Breast epithelium (tissue), 4 donors: ENCODE results near the gene PIF1. TPM values are rescaled to one million over a fixed set of nuclear protein-coding genes. Genes with fewer than 3 reads are reported as not detected.

Experiments used
- DNase-seq, 2 donors: peaks; one replicate each; pipeline ENCODE4 v3.0.0-alpha.2; 2019; ENCODE audit warnings: low spot score in 2 of 2
- H3K27ac ChIP-seq, 2 donors: fragments of 200-600 bp; sonication (generic) in 1 of 2; one replicate each; pipeline ENCODE4 v1.5.1; 2016 to 2019; ENCODE audit warnings: mild to moderate bottlenecking in 1 of 2
- H3K27me3 ChIP-seq, 2 donors: fragments of 200-600 bp; sonication (generic) in 1 of 2; one replicate each; pipeline versions ENCODE4 v1.5.1 to v1.6.0; 2017 to 2019; ENCODE audit warnings: control low read depth in 1 of 2, mild to moderate bottlenecking in 1 of 2
- H3K36me3 ChIP-seq: fragments of 200-600 bp; one replicate; pipeline ENCODE4 v1.5.1; 2019
- H3K4me1 ChIP-seq, 2 donors: fragments of 200-600 bp; sonication (generic); one replicate each; pipeline ENCODE4 v1.5.1; 2016 to 2019; ENCODE audit warnings: control low read depth in 1 of 2
- H3K4me3 ChIP-seq, 3 donors: fragments of 200-600 bp; sonication (generic); 1 replicate in 2 of 3; 2 replicates in 1 of 3; pipeline ENCODE4 v1.5.1; 2016 to 2019; ENCODE audit warnings: mild to moderate bottlenecking in 3 of 3, moderate library complexity in 2 of 3
- H3K9me3 ChIP-seq, 2 donors: fragments of 200-600 bp; sonication (generic) in 1 of 2; one replicate each; pipeline ENCODE4 v1.5.1; 2016 to 2019; ENCODE audit warnings: control low read depth in 1 of 2
- POLR2A ChIP-seq: fragments of 450-650 bp; IDR thresholded peaks from one replicate; pipeline ENCODE4 v1.6.1; 2016; ENCODE audit warnings: antibody characterized with exemption, mild to moderate bottlenecking, moderate library complexity
- POLR2AphosphoS5 ChIP-seq, 3 donors: sonication (generic); formaldehyde crosslinking; IDR thresholded peaks; one replicate each; pipeline ENCODE4 v1.6.1; 2017; ENCODE audit warnings: antibody characterized with exemption in 3 of 3
- intact Hi-C: fragments of 100-400 bp; cut with DNase I; formaldehyde crosslinking; loops from one replicate; pipeline ENCODE4 v1.15.1; 2023; ENCODE audit warnings: low total_unique reads
- total RNA-seq, 3 donors: library from RNA; depleted of rRNA; stranded (reverse); fragments of >200 nt; gene quantifications; one replicate each; pipeline ENCODE4 v1.1.0, GENCODE V29; 2016
- TF ChIP-seq, protein P1 (sequence below), 3 donors: fragments of 450-650 bp; IDR thresholded peaks; one replicate each; pipeline ENCODE4 v1.5.1; 2016 to 2017; ENCODE audit warnings: antibody characterized with exemption in 3 of 3, mild to moderate bottlenecking in 3 of 3, moderate library complexity in 3 of 3

PIF1 gene
- total RNA-seq, 3 donors from 2014 or later: 0.44 to 1.3 (median 0.66) TPM

DNA sequence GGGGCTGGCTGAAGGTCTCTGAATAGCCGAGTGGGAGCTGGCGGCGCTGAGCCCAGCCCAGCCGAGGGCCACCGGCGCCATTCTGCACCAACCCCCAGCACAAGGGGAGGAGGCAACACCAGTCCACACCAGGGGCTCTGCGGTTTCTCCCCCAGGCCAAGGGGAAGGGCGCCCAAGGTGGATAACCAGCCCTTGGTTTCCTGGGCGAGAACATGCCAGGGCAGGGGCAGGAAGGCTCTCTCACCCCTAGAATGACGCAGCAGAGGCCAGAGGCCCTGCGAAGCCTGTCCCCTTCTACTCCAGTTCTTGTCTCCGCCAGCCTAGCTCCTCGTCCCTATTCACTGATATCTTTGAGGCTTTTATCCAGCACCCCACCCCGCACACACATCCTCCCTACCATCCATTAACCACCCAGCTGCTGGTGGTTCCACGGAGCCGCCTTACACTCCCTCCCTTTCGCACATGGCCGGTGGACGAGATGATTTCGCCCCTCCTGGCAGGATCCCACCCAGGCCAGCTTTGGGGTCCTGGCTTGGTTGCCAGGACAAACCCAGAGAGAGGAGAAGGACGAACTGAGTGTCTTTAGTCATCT, 51.3 kb downstream of the PIF1 start:
- TF ChIP-seq POLR2AphosphoS5 (IDR thresholded peaks at IDR 0.05) (no peak), POLR2A (no peak)
- TF ChIP-seq, protein P1, sequence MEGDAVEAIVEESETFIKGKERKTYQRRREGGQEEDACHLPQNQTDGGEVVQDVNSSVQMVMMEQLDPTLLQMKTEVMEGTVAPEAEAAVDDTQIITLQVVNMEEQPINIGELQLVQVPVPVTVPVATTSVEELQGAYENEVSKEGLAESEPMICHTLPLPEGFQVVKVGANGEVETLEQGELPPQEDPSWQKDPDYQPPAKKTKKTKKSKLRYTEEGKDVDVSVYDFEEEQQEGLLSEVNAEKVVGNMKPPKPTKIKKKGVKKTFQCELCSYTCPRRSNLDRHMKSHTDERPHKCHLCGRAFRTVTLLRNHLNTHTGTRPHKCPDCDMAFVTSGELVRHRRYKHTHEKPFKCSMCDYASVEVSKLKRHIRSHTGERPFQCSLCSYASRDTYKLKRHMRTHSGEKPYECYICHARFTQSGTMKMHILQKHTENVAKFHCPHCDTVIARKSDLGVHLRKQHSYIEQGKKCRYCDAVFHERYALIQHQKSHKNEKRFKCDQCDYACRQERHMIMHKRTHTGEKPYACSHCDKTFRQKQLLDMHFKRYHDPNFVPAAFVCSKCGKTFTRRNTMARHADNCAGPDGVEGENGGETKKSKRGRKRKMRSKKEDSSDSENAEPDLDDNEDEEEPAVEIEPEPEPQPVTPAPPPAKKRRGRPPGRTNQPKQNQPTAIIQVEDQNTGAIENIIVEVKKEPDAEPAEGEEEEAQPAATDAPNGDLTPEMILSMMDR (IDR thresholded peaks at IDR 0.05): no peak
- peak overlapping the region; percentile 63 to 97 (median 71) for H3K4me3 ChIP-seq
- no peak for DNase-seq
- H3K27ac ChIP-seq: peak overlapping the region in 1 of 2 donors; percentile 74
- no peaks in the 10 kb centered on the region for H3K9me3 ChIP-seq
- intact Hi-C loops: no loop called here
- H3K36me3 ChIP-seq: no peaks in the 10 kb centered on the region
- H3K4me1 ChIP-seq: peaks cover 0 to 6% of the 10 kb centered on the region in 2 donors
- no peaks in the 10 kb centered on the region for H3K27me3 ChIP-seq

DNA sequence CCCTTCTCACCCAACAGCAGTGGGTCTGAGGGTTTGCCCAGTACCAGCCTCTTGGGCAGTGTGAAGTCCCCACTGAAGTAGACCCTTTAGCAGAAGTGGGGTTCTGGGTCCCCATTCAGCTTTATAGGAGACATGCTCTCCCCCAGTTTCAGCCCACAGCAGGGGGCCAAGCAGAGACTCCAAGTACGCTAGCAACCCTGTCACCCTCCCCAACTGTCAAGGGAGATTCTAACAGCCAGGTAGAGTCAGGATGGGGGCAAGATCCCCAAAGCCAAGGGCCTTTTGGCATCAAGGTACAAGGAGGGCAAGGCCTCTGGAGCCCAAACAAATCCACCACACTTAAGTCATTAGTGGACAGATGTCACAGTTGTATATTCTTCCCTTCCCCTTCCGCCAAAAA, 51.8 kb downstream of the PIF1 start:
- no peak for DNase-seq
- no peak for TF ChIP-seq POLR2AphosphoS5 (IDR thresholded peaks at IDR 0.05)
- TF ChIP-seq, protein P1 (IDR thresholded peaks at IDR 0.05): no peak
- no peak for TF ChIP-seq POLR2A
- Histone ChIP-seq H3K9me3 (no peaks in the 10 kb centered on the region), H3K4me1 (peaks cover 0 to 6% of the 10 kb centered on the region in 2 donors), H3K27me3 (no peaks in the 10 kb centered on the region), H3K36me3 (no peaks in the 10 kb centered on the region), H3K27ac (peak overlapping the region in 1 of 2 donors; percentile 74), H3K4me3 (peak overlapping the region in 1 of 3 donors; percentile 97)
- intact Hi-C loops: no loop called here

DNA sequence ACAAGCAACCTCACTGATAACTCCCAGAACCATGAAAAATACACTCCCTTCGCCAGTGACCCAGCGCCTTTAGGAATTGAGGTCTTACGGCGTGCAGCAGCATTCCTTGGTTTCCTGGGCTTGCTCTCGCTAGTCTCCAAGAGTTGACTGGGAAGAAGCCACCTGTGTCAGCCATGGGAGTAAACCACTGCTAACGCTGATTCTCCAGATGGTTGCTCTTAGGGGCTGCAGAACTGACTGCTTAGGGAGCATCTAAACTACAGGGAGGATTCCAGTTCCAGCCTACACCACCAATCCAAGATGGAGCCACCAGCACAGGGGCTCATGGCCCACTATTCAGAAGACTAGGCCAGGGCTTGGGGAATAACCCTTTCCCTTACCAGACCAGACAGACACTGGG, 52.5 kb downstream of the PIF1 start:
- DNase-seq: no peak
- Histone ChIP-seq H3K4me3 (no peak overlapping the region), H3K36me3 (no peaks in the 10 kb centered on the region), H3K4me1 (peaks cover 0 to 6% of the 10 kb centered on the region in 2 donors), H3K27ac (no peak overlapping the region), H3K9me3 (no peaks in the 10 kb centered on the region), H3K27me3 (no peaks in the 10 kb centered on the region)
- TF ChIP-seq POLR2AphosphoS5 (IDR thresholded peaks at IDR 0.05) (no peak), POLR2A (no peak)
- TF ChIP-seq, protein P1 (IDR thresholded peaks at IDR 0.05): no peak
- intact Hi-C loops: no loop called here

DNA sequence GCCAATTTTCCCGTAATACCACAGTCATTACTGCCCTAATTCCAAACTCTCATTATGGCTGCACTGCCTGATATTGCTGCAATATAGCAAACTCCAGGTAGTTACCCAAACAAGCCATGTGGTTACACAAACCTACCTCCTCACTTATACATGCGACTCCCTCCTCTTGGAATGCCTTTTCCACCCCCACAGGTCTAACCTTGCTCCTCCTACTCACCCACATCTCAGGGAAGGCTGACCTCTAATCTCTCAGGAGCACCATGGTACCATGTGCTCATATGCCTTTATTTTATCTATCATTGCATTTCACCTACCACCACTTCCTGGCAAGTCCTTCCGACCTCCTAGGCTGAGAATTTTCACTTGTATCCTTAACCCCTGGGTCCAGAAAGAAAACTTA, 53.0 kb downstream of the PIF1 start:
- Histone ChIP-seq H3K9me3 (no peaks in the 10 kb centered on the region), H3K4me1 (peaks cover 0 to 6% of the 10 kb centered on the region in 2 donors), H3K4me3 (no peak overlapping the region), H3K36me3 (no peaks in the 10 kb centered on the region), H3K27me3 (no peaks in the 10 kb centered on the region), H3K27ac (no peak overlapping the region)
- TF ChIP-seq, protein P1 (IDR thresholded peaks at IDR 0.05): no peak
- no peak for TF ChIP-seq POLR2AphosphoS5 (IDR thresholded peaks at IDR 0.05)
- TF ChIP-seq POLR2A: no peak
- intact Hi-C loops: no loop called here
- DNase-seq: no peak

DNA sequence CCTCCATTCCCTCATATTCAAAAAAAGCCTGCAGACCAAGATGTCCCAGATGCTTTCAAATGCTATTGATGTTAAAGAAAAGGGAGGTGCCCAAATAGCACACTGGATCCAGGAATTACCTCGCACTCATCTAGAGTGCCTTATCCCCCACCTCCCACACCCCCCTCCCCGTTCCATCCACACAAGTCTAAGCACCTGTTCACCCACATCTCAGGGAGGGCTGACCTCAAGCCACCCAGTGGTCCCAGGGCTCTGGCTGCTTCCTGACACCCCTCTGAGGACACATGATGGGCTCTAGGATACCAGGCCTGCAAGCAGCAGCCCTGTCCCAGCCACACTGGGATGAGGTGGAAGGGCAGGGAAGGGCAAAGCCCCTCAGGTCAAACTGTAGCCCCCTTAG, 54.8 kb downstream of the PIF1 start:
- Histone ChIP-seq H3K27ac (no peak overlapping the region), H3K4me1 (no peaks in the 10 kb centered on the region), H3K9me3 (no peaks in the 10 kb centered on the region), H3K4me3 (no peak overlapping the region), H3K36me3 (no peaks in the 10 kb centered on the region), H3K27me3 (no peaks in the 10 kb centered on the region)
- no peak for TF ChIP-seq POLR2A
- TF ChIP-seq, protein P1 (IDR thresholded peaks at IDR 0.05): no peak
- no peak for TF ChIP-seq POLR2AphosphoS5 (IDR thresholded peaks at IDR 0.05)
- DNase-seq: no peak
- intact Hi-C loops: no loop called here
